HepG2 (cell line): ENCODE measurements around the gene SMAD2. TPM values are rescaled to one million over a fixed set of nuclear protein-coding genes. Genes with fewer than 3 reads are reported as not detected.

Experiments
- ATAC-seq: fragments of 200-7000 bp; cut with Tn5 transposase; 3 replicates; pipeline ENCODE4 v1.9.1; 2020; ENCODE audit warnings: mild to moderate bottlenecking, moderate library complexity
- BruUV-seq: library from RNA; stranded (reverse); fragments of 400-500 nt; replicated peaks from 2 replicates; lab custom pipeline; 2021; lab: Mats Ljungman, UMichigan
- CTCF ChIA-PET: fragments of 300-600 bp; formaldehyde crosslinking; extraction: SDS; loops from one replicate; lab custom pipeline; 2021; ENCODE audit warnings: low total read pairs, inconsistent platforms, low intra/inter-chr PET ratio; lab: Yijun Ruan, JAX
- POLR2A ChIA-PET: fragments of 350-600 bp; sonication (Branson Sonifier 250); formaldehyde crosslinking; loops from one replicate; lab custom pipeline; 2020; ENCODE audit warnings: antibody characterized with exemption, inconsistent platforms; lab: Yijun Ruan, JAX
- DNase-seq: peaks from one replicate; pipeline ENCODE4 v3.0.0-alpha.2; 2015; ENCODE audit warnings: low spot score
- FAIRE-seq: peaks from 3 replicates; lab custom pipeline; 2011; peaks lifted over from hg19 to GRCh38; lab: Jason Lieb, UNC
- H2AFZ ChIP-seq: one replicate; pipeline ENCODE4 v1.6.1; 2011; ENCODE audit warnings: low read length, inconsistent platforms
- H3K27ac ChIP-seq: fragments of 300-600 bp; 3 replicates; pipeline ENCODE4 v1.8.0; 2011; ENCODE audit warnings: mixed run types, mild to moderate bottlenecking, mixed read lengths, low read length, inconsistent platforms; ENCODE audit not compliant: insufficient read depth; ENCODE audit errors: extremely low read length
- H3K27me3 ChIP-seq, 2 experiments: fragments of 200-600 bp in 1 of 2; 2 replicates in 1 of 2; 3 replicates in 1 of 2; pipeline versions ENCODE4 v1.6.0 to v1.8.0; 2011; ENCODE audit warnings: low read length in 2 of 2, mild to moderate bottlenecking in 2 of 2, moderate library complexity in 2 of 2, inconsistent platforms in 1 of 2; ENCODE audit not compliant: insufficient read depth in 2 of 2, control insufficient read depth in 1 of 2
- H3K36me3 ChIP-seq, 2 experiments: fragments of 200-600 bp in 1 of 2; replicated peaks in 1 of 2; 2 replicates in 1 of 2; 3 replicates in 1 of 2; pipeline versions ENCODE4 v1.5.1 to v1.8.0; 2011; ENCODE audit warnings: low read length in 2 of 2, inconsistent platforms in 1 of 2; ENCODE audit not compliant: insufficient read depth in 2 of 2, control insufficient read depth in 1 of 2
- H3K4me1 ChIP-seq: 2 replicates; pipeline ENCODE4 v1.5.1; 2012; ENCODE audit warnings: low read length, inconsistent platforms; ENCODE audit not compliant: insufficient read depth
- H3K4me2 ChIP-seq: 2 replicates; pipeline ENCODE4 v1.6.0; 2011; ENCODE audit warnings: low read depth, low read length, inconsistent platforms
- H3K4me3 ChIP-seq, 3 experiments: fragments of 200-600 bp in 1 of 3; sonication (generic), shearing (Covaris generic) in 1 of 3; replicated peaks in 1 of 3; 2 replicates each; pipeline ENCODE4 v1.5.1; 2011 to 2016; ENCODE audit warnings: low read length in 3 of 3, inconsistent platforms in 2 of 3, low read depth in 2 of 3, mild to moderate bottlenecking in 2 of 3, control low read depth in 1 of 3, mixed read lengths in 1 of 3; ENCODE audit not compliant: insufficient read depth in 1 of 3
- H3K79me2 ChIP-seq: one replicate; pipeline ENCODE4 v1.6.1; 2011; ENCODE audit warnings: low read length, inconsistent platforms; ENCODE audit not compliant: insufficient read depth
- H3K9ac ChIP-seq: 2 replicates; pipeline ENCODE4 v1.6.0; 2011; ENCODE audit warnings: mild to moderate bottlenecking, low read depth, low read length, inconsistent platforms; ENCODE audit not compliant: insufficient read depth
- H3K9me3 ChIP-seq: 2 replicates; pipeline ENCODE4 v1.5.1; 2012; ENCODE audit warnings: mild to moderate bottlenecking, low read length
- H4K20me1 ChIP-seq: 2 replicates; pipeline ENCODE4 v1.6.0; 2011; ENCODE audit warnings: inconsistent platforms, mild to moderate bottlenecking, low read length, moderate library complexity; ENCODE audit not compliant: insufficient read depth
- HDAC2 ChIP-seq: sonication (generic); formaldehyde crosslinking; IDR thresholded peaks from 2 replicates; pipeline ENCODE4 v1.4.0; 2020; ENCODE audit warnings: missing genetic modification reagents
- HIC2 ChIP-seq: sonication (generic); formaldehyde crosslinking; IDR thresholded peaks from 2 replicates; pipeline ENCODE4 v1.9.0; 2022; ENCODE audit warnings: low read depth, missing genetic modification reagents
- JUND ChIP-seq: sonication (generic); formaldehyde crosslinking; IDR thresholded peaks from 2 replicates; pipeline ENCODE4 v1.8.0; 2022; ENCODE audit warnings: mild to moderate bottlenecking, missing genetic modification reagents
- MEIS1 ChIP-seq: sonication (generic); formaldehyde crosslinking; IDR thresholded peaks from 2 replicates; pipeline ENCODE4 v1.9.0; 2021; ENCODE audit warnings: mild to moderate bottlenecking, missing genetic modification reagents, moderate library complexity, borderline replicate concordance
- MZF1 ChIP-seq: sonication (generic); formaldehyde crosslinking; IDR thresholded peaks from 2 replicates; pipeline ENCODE4 v1.8.1; 2023; ENCODE audit warnings: mild to moderate bottlenecking, missing genetic modification reagents, borderline replicate concordance
- NPAS2 ChIP-seq: sonication (generic); formaldehyde crosslinking; IDR thresholded peaks from 2 replicates; pipeline ENCODE4 v1.8.0; 2022; ENCODE audit warnings: mild to moderate bottlenecking, missing genetic modification reagents, borderline replicate concordance
- TBX3 ChIP-seq: fragments of 450-650 bp; IDR thresholded peaks from 2 replicates; pipeline ENCODE4 v1.6.1; 2017; ENCODE audit warnings: antibody characterized with exemption, mild to moderate bottlenecking, inconsistent platforms, borderline replicate concordance
- ZNF530 ChIP-seq: sonication (generic); formaldehyde crosslinking; IDR thresholded peaks from 2 replicates; pipeline ENCODE4 v1.5.0; 2020; ENCODE audit warnings: low read depth, mild to moderate bottlenecking, missing genetic modification reagents
- ZSCAN5A ChIP-seq: sonication (generic); formaldehyde crosslinking; IDR thresholded peaks from 2 replicates; pipeline ENCODE4 v1.8.0; 2022; ENCODE audit warnings: mild to moderate bottlenecking, missing genetic modification reagents, borderline replicate concordance
- ZZZ3 ChIP-seq: sonication (generic); formaldehyde crosslinking; IDR thresholded peaks from 2 replicates; pipeline ENCODE4 v1.4.0; 2020; ENCODE audit warnings: missing genetic modification reagents, mild to moderate bottlenecking, borderline replicate concordance
- WGBS: methylation state at CpG from one replicate; pipeline ENCODE4 v1.1.6; 2017; ENCODE audit warnings: low lambda C conversion rate; 5-methylcytosine and 5-hydroxymethylcytosine counted together
- in situ Hi-C: cut with HindIII; loops from 2 replicates; pipeline ENCODE4 v1.10.0; 2017; ENCODE audit warnings: low pct_unique_long_range_greater_than_20kb; ENCODE audit not compliant: extremely low pct_ligation_motif_present
- intact Hi-C: fragments of 100-400 bp; cut with micrococcal nuclease; formaldehyde crosslinking; loops from one replicate; pipeline ENCODE4 v1.10.0; 2022; ENCODE audit not compliant: unreplicated experiment
- polyA plus RNA-seq, 8 experiments: library from polyadenylated mRNA; depleted of rRNA in 3 of 8; stranded (reverse) in 7 of 8; unstranded in 1 of 8; fragments of >200 nt; fragmentation: Illumina TruSeq in 4 of 8; extraction: Trizol in 4 of 8; gene quantifications; 2 replicates each; pipeline versions ENCODE4 v1.2.1 to v1.2.3, GENCODE V29; 2011 to 2016; ENCODE audit warnings: low read depth in 4 of 8, missing spikeins in 1 of 8, mixed read lengths in 1 of 8; ENCODE audit not compliant: insufficient read depth in 1 of 8
- total RNA-seq, 5 experiments: library from RNA; depleted of rRNA; stranded (reverse); fragments of >200 nt; fragmentation: Illumina TruSeq; extraction: Trizol; gene quantifications; 2 replicates each; pipeline ENCODE4 v1.2.3, GENCODE V29; 2016; ENCODE audit warnings: low read depth in 1 of 5

Gene SMAD2
- total and polyA plus RNA-seq, 2 of the 13 experiments (the other 11 are each of a cell fraction or from before 2014, with no cell fraction given), result 40.2 to 96.2 TPM

GRCh38 chr18:47863041-47863440 lies 67.4 kb downstream of the SMAD2 start:
- no peak overlapping the region for H3K9ac ChIP-seq
- FAIRE-seq, result no peak
- peaks cover 8% of the 10 kb centered on the region; the same call in 1 of the 2 replicates for H3K9me3 ChIP-seq
- no peaks in the 10 kb centered on the region for H3K79me2 ChIP-seq
- H3K27me3 ChIP-seq, result no peaks in the 10 kb centered on the region
- no peak overlapping the region for H3K4me3 ChIP-seq
- BruUV-seq, result no TSS peak
- ChIA-PET CTCF (no interaction called here), POLR2A (no interaction called here)
- intact Hi-C loops, result no loop called here
- H3K36me3 ChIP-seq, result peaks cover 0 to 38% of the 10 kb centered on the region in 2 experiments; a peak in 4 of 5 replicates
- no peak overlapping the region for H3K4me2 ChIP-seq
- TF ChIP-seq NPAS2 (no peak), HIC2 (CRISPR knock-in tag) (no peak), ZZZ3 (CRISPR knock-in tag) (no peak), ZNF530 (CRISPR knock-in tag) (no peak), TBX3 (no peak)
- TF ChIP-seq, all 625 proteins: peak for 0
- DNase-seq, result no peak
- no peak for ATAC-seq
- H4K20me1 ChIP-seq, result no peaks in the 10 kb centered on the region
- no peaks in the 10 kb centered on the region for H3K4me1 ChIP-seq
- no peak overlapping the region for H2AFZ ChIP-seq
- H3K27ac ChIP-seq, result no peak overlapping the region
- in situ Hi-C loops, result no loop called here

GRCh38 chr18:47858607-47859006 lies 71.9 kb downstream of the SMAD2 start:
- in situ Hi-C loops, result no loop called here
- no peak for DNase-seq
- Histone ChIP-seq H3K9ac (no peak overlapping the region), H3K4me3 (no peak overlapping the region), H2AFZ (no peak overlapping the region), H4K20me1 (no peaks in the 10 kb centered on the region), H3K27me3 (no peaks in the 10 kb centered on the region), H3K79me2 (no peaks in the 10 kb centered on the region), H3K36me3 (peaks cover 0 to 16% of the 10 kb centered on the region in 2 experiments; a peak in 3 of 5 replicates), H3K4me1 (no peaks in the 10 kb centered on the region), H3K4me2 (no peak overlapping the region), H3K27ac (no peak overlapping the region), H3K9me3 (peaks cover 8% of the 10 kb centered on the region; the same call in 1 of the 2 replicates)
- CTCF ChIA-PET, result no interaction called here
- WGBS, result 97% methylated on average over 3 of the region's 3 CpGs
- ATAC-seq, result no peak
- intact Hi-C loops, result no loop called here
- no peak for FAIRE-seq
- BruUV-seq, result no TSS peak
- POLR2A ChIA-PET, result no interaction called here
- TF ChIP-seq HDAC2 (CRISPR knock-in tag), result no peak
- TF ChIP-seq MZF1, result no peak
- TF ChIP-seq JUND (CRISPR knock-in tag), result no peak
- TF ChIP-seq ZSCAN5A (CRISPR knock-in tag), result no peak
- no peak for TF ChIP-seq MEIS1
